ENCODE data around the gene OVCA2.

Gene OVCA2

DNA sequence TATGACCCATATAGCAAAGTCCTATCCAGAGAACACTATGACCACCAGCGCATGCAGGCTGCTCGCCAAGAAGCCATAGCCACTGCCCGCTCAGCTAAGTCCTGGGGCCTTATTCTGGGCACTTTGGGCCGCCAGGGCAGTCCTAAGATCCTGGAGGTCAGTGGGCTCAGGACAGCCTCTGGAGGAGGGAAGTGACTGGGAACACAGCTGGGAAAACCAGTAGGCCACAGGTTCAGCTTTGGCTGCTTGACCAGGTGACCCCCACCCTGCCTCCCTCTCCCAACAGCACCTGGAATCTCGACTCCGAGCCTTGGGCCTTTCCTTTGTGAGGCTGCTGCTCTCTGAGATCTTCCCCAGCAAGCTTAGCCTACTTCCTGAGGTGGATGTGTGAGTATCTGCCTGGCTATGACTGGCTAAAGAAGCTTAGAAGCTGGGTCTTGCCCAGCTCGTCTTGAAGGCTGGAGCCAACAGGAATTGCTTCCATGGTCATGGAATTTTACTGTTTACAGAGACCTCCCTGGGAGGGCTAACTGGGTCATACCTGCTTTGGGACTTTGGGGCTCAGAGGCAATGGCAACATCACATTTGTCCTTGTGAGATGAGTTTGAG, 1.5 kb upstream of the OVCA2 start:
- Mint-ChIP-seq H3K4me1 (peaks cover 17% of the 10 kb centered on the region), H3K9me3 (no peaks in the 10 kb centered on the region), H3K27me3 (no peaks in the 10 kb centered on the region), H3K27ac (no peak overlapping the region), H3K4me3 (peak overlapping the region; percentile 62), H3K36me3 (peaks cover 11% of the 10 kb centered on the region)

DNA sequence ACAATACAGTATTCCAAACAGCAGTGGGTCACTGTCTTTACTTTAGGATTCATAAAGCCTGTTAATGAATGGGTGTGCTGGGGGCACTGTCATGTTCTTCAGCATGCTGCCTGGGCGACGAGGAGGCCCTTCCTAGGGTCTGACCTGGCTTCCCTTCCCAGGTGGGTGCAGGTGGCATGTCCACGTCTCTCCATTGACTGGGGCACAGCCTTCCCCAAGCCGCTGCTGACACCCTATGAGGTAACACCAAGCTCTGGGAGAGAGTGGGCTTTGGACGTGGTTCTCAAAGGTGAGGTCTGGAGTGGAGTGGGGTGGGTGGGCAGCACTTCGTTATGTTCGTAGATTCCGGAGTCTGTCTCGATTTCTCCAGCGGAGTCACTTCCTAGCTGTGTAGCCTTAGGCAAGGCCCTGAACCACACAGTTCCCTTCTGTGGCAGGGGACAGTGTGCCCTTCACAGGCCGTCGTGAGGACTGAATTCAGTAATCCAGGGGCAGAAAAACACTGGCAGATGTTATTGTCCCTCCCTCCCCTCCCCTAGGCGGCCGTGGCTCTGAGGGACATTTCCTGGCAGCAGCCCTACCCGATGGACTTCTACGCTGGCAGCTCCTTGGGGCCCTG, 771 bp upstream of the OVCA2 start:
- Mint-ChIP-seq H3K9me3 (no peaks in the 10 kb centered on the region), H3K27me3 (no peaks in the 10 kb centered on the region), H3K4me1 (peaks cover 17% of the 10 kb centered on the region), H3K4me3 (peak overlapping the region; percentile 62), H3K36me3 (peaks cover 11% of the 10 kb centered on the region), H3K27ac (no peak overlapping the region)

DNA sequence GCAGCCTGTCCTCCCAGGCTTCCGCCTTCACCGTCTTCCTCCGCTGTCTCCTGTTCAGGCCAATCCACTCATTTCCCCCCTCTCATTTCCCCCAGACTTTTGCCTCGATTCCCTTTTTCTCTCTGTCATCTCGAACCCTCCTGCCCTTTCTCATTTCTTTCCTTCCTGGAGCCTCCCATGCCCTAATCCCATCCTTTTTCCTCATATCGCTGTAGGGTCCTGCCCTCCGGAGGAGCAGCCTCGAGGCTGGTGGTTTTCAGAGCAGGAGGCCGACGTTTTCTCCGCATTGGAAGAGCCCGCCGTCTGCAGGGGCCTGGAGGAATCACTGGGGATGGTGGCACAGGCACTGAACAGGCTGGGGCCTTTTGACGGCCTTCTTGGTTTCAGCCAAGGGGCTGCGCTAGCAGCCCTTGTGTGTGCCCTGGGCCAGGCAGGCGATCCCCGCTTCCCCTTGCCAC, 597 bp downstream of the OVCA2 start:
- no peaks in the 10 kb centered on the region for H3K27me3 Mint-ChIP-seq
- H3K27ac Mint-ChIP-seq: peak overlapping the region; percentile 95
- peaks cover 8% of the 10 kb centered on the region for H3K36me3 Mint-ChIP-seq
- peak overlapping the region; percentile 96 for H3K4me3 Mint-ChIP-seq
- H3K4me1 Mint-ChIP-seq: peaks cover 17% of the 10 kb centered on the region
- no peaks in the 10 kb centered on the region for H3K9me3 Mint-ChIP-seq

DNA sequence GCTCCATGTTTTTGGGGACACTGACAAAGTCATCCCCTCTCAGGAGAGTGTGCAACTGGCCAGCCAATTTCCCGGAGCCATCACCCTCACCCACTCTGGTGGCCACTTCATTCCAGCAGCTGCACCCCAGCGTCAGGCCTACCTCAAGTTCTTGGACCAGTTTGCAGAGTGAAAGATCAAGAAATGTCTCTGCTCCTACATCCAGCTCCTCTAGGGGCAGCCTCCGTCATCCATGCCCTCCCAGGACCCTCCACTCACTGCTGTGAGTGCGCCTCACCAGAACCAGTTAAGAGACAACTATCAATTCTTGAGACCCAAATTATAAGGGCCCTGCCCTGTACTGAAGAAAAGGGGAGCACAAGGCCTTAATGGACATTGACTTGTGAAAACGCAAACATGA, 1.1 kb downstream of the OVCA2 start:
- peaks cover 6% of the 10 kb centered on the region for H3K36me3 Mint-ChIP-seq
- H3K27ac Mint-ChIP-seq: peak overlapping the region; percentile 92
- H3K27me3 Mint-ChIP-seq: peaks cover under 1% of the 10 kb centered on the region
- peak overlapping the region; percentile 96 for H3K4me3 Mint-ChIP-seq
- no peaks in the 10 kb centered on the region for H3K9me3 Mint-ChIP-seq
- peaks cover 18% of the 10 kb centered on the region for H3K4me1 Mint-ChIP-seq

DNA sequence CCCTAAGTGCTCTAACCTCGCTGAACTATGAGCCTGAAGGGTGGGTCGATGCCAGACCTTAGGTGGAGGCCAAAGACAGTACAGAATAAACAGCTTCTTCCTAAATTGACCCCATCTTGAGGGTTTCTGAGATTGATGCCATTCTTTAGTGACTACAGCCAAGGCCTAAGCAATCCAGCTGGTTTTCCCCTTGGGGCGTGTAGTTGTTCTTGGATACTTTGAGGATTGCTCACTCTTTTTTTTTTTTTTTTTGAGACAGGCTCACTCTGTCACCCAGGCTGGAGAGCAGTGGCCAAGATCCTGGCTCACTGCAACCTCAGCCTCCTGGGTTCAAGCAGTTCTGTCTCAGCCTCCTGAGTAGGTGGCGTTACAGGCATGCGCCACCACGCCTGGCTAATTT, 2.0 kb downstream of the OVCA2 start:
- Mint-ChIP-seq H3K4me1 (peaks cover 25% of the 10 kb centered on the region), H3K27ac (no peak overlapping the region), H3K9me3 (no peaks in the 10 kb centered on the region), H3K36me3 (peaks cover 6% of the 10 kb centered on the region), H3K4me3 (peak overlapping the region; percentile 96), H3K27me3 (peaks cover 3% of the 10 kb centered on the region)

DNA sequence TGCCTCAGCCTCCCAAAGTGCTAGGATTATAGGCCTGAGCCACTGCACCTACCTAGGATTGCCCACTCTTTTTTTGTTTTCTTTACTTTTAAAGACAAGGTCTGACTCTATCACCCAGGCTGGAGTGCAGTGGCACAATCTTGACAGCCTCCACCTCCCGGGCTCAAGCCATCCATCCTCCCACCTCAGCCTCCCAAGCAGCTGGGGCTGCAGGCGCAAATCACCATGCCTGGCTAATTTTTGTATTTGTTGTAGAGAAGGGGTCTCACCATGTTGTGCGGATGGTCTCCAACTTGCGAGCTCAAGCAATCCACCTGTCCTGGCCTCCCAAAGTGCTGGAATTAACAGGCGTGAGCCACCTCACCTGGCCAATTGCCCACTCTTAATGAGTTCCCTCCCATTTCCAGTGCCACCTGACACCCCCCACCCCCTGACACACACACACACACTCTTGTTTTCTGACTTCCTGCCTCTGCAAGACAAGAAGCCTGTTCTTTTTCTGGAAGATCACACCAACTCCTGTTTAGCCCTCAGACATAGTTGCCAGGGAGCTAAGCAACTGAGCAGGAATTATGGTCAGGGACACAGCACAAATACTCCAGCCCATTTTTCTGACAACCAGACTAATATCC, 2.6 kb downstream of the OVCA2 start:
- Mint-ChIP-seq H3K27me3 (peaks cover 3% of the 10 kb centered on the region), H3K9me3 (no peaks in the 10 kb centered on the region), H3K4me1 (peaks cover 31% of the 10 kb centered on the region), H3K27ac (no peak overlapping the region), H3K4me3 (no peak overlapping the region), H3K36me3 (peaks cover 6% of the 10 kb centered on the region)

DNA sequence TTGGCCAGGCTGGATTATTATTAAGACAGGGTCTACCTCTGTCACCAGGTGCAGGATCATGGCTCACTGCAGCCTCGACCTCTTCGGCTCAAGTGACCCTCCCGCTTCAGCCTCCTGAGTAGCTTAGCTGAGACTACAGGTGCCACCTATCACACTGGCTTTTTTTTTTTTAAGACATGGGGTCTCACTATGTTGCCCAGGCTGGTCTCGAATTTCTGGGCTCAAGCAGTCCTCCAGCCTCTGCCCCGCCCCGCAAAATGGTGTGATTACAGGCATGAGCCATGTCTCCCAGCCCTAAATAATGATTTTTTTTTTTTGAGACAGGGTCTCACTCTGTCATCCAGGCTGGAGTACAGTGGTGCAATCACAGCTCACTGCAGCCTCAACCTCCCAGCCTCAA, 5.8 kb downstream of the OVCA2 start:
- Mint-ChIP-seq H3K27ac (no peak overlapping the region), H3K27me3 (peaks cover 4% of the 10 kb centered on the region), H3K4me3 (no peak overlapping the region), H3K9me3 (no peaks in the 10 kb centered on the region), H3K36me3 (peaks cover 4% of the 10 kb centered on the region), H3K4me1 (peaks cover 35% of the 10 kb centered on the region)

DNA sequence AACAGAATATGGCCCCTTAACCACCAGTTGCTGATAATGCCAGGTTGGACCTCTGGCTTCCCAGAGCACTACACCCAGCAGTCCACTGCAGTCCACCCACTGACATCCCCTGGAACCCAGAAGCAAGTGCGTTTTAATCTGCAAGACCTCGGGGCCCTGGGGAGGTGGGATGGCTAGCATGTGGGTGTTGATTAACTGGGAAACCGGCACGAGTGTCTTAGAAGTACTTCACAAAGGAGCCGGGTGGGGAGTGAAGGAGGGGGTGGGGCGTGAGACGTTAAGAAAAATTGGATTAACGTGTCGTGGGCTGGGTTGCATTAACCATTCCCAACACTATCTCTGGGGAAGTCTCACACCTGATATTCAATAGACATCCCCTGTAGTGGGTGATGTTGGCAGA, 7.0 kb downstream of the OVCA2 start:
- H3K4me1 Mint-ChIP-seq: peaks cover 32% of the 10 kb centered on the region
- H3K27ac Mint-ChIP-seq: no peak overlapping the region
- H3K27me3 Mint-ChIP-seq: peaks cover 4% of the 10 kb centered on the region
- H3K36me3 Mint-ChIP-seq: no peaks in the 10 kb centered on the region
- H3K9me3 Mint-ChIP-seq: no peaks in the 10 kb centered on the region
- peak overlapping the region; percentile 79 for H3K4me3 Mint-ChIP-seq

DNA sequence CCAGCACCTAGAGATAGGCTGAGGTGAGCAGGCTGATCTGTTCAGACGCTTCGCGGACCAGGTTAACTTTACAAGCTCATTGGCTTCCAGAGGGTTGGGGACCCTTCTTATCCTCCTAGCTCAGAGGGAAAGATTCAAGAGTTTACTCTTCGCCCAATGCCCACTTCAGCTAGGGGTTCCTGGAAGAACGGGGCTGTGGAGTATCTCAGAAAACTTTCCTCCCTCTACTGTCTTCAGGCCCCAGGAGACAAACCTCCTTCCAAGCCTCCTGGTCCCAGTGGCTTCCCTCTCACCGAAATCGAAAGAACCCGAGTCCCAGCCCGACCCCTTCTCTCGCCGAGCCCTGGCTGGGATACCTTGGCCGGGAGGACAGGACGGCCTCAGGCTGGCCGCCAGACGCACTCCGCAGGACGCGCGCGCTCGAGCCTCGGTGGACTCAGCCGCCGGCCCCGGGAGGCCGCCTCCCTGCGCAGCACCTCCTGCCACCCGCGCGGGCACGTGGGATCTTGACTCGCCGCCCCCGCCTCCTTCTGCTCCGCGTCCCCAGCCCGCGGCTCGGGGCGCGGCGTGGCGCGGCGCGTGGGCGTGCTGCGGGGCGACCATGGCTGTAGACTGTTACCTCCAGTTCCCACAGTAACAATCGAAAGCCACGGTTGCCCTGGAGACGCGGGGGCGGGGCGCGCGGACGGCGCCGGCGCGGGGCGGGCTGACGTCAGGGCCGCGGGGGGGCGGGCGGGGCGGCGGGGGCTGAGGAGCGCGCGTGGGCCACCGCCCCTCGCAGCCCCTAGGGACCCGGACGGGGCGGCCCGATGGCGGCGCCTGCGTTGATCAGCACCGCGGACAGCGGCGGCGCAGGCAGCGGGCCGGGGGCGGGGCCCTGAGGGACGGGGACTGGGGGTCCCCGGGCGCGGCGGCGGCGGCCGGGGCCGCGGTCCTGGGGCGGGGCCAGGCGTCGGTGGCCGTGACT, 7.8 kb downstream of the OVCA2 start:
- peaks cover 4% of the 10 kb centered on the region for H3K27me3 Mint-ChIP-seq
- peaks cover 36% of the 10 kb centered on the region for H3K4me1 Mint-ChIP-seq
- peak overlapping the region; percentile 79 for H3K4me3 Mint-ChIP-seq
- peak overlapping the region; percentile 84 for H3K27ac Mint-ChIP-seq
- no peaks in the 10 kb centered on the region for H3K9me3 Mint-ChIP-seq
- H3K36me3 Mint-ChIP-seq: no peaks in the 10 kb centered on the region

DNA sequence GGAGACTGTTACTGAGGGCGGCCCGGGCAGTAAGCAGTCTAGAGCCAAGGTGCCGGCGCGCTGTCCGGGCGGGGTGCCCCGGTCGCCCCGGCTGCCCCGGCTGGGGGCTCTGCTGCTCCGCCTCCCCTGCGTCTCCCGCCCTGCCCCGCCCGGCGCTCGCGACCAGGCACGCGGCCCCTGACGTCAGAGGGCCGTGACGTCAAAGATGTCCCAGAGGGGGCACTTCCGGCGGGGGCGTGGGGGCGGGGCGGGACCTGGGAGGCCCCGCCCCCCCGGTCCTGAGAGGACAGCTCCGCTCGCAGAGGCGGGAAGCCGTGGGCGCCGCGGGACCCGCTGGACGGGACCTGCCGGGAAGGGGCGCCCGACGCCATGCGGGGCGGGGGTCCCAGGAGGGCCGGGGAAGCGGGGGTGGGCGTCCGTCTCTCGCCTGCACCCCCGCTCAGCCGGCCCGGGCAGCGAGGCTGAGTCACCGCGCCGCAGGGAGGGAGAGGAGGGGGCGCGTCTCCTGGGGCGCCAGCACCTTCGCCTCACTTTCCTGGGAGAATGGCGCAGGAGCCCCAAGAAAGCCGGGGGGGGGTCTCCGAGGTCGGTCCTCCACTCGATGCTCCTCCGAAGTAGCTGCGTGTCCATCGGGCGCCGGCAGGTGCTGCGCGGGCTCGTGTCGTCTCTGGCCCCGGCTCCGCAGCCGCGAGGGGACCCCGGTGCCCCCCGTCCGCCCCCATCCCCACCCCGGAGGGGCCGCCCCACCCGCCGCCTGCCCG, 8.7 kb downstream of the OVCA2 start:
- H3K36me3 Mint-ChIP-seq: no peaks in the 10 kb centered on the region
- peaks cover 4% of the 10 kb centered on the region for H3K27me3 Mint-ChIP-seq
- peaks cover 33% of the 10 kb centered on the region for H3K4me1 Mint-ChIP-seq
- H3K27ac Mint-ChIP-seq: no peak overlapping the region
- H3K4me3 Mint-ChIP-seq: no peak overlapping the region
- H3K9me3 Mint-ChIP-seq: no peaks in the 10 kb centered on the region

DNA sequence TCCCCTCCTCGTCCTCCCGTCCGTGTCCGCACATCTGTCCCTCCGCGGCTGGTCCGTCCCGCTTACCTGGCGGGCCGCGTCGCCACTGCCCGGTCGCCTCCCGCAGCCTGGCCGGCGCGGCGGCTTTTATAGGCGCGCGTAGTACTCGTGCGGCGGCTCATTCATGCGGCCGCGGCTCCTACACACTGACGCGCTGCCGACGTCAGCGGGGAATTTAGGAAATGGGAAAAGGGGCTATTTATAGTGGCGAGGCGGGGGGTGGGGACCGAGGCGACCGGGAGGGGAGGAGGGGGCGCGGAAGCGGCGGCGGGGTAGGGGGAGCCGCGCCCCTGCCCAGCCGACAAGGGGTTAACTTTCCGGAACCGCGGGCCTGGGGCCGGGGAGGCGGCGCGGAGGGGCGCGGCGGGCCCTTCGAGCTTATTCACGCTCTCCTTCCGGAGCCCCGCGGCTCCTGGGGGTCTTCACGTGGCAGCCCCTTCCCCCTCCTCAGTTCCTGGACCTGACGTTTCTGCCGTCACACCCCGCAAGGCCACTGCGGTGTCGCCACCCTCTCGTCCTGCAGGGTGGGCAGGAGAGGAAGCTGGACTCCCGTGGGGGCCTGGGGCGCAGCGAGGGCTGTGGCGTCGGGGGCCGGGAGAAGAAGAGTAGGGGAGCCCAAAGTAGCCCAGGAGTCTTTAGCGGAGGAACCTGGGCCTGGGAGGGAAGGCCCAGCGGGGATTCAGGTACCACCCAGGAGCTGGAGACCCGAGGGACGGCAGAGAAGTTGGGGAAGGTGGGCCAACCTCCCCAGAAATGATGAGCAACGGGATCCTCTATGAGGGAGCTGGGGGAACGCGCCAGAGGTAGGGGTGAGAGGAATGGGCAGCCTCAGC, 9.5 kb downstream of the OVCA2 start:
- Mint-ChIP-seq H3K36me3 (no peaks in the 10 kb centered on the region), H3K27ac (peak overlapping the region; percentile 14), H3K4me1 (peaks cover 33% of the 10 kb centered on the region), H3K4me3 (peak overlapping the region; percentile 3), H3K9me3 (no peaks in the 10 kb centered on the region), H3K27me3 (peaks cover 4% of the 10 kb centered on the region)

DNA sequence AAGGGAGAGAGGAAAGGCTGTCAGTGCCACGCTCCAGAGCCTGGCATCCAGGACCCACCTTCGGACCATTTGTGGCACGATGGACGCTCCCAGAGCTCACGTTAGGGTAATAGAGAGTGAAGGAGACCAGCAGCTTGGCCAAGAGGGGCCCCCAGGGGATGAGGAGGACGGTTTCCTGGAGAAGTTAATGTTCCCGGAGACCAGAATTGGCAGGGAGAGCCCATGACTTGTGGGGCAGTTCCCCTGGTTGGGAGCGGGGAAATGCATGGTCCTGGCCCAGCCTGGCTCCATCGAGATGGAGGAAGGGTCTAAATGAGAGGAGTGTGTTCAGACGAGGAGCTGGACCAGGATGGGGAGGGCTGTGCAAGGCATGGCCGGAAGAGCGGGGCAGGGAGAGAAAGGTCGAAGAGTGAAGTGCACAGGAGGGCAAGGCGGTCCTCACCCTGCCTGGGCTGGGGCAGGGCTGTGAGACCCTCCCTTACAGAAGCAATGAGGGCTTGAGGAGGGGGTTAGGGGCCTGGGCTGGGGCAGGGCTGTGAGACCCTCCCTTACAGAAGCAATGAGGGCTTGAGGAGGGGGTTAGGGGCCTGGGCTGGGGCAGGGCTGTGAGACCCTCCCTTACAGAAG, 10.2 kb downstream of the OVCA2 start:
- no peaks in the 10 kb centered on the region for H3K9me3 Mint-ChIP-seq
- H3K4me3 Mint-ChIP-seq: peak overlapping the region; percentile 3
- H3K36me3 Mint-ChIP-seq: no peaks in the 10 kb centered on the region
- H3K27ac Mint-ChIP-seq: peak overlapping the region; percentile 14
- peaks cover 33% of the 10 kb centered on the region for H3K4me1 Mint-ChIP-seq
- H3K27me3 Mint-ChIP-seq: peaks cover 4% of the 10 kb centered on the region

DNA sequence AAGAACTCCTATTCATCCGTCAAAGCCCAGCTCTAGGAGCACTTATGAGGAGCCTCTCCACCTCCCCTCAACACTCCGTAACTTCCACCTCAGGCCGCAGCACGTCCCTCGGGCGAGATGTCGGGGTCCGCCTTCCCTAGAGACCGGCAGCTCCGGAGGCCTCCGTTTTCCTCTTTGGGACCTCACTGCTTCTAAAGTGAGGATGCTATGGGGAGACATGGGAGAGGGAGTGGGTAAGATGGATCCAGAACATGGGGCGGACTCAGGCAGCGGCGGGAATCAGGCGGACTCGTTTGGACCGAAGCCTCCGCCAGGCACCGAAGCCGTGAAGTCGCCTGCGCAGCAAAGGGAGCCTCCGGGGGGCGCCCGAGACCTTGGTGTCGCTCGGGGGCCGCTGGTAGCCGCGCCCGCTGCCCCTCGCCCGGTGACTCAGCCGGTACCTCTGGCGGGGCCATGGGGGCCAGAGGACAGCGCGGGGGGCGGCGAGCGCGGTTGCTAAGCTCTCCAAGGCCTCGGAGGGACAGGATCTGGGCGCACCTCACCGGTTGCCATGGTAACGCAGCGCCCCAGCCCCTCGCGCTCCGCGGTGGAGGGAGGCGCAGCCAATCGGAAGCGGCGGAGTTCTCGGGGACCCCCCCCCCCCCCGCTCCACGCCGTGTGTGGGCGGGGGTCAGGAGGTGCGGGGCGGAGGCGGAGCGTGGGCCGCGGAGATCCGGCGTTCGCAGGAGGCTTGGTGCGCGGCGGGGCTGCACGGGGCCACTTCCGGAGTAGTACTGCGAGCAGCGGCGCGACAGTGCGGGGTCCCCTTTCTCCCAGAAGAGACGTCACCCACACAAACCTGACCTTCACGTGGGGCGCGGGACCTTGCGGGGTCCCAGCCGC, 11.8 kb downstream of the OVCA2 start:
- no peaks in the 10 kb centered on the region for H3K36me3 Mint-ChIP-seq
- H3K4me1 Mint-ChIP-seq: peaks cover 27% of the 10 kb centered on the region
- no peak overlapping the region for H3K27ac Mint-ChIP-seq
- no peaks in the 10 kb centered on the region for H3K9me3 Mint-ChIP-seq
- peak overlapping the region; percentile 79 for H3K4me3 Mint-ChIP-seq
- peaks cover 2% of the 10 kb centered on the region for H3K27me3 Mint-ChIP-seq

Data from activated naive CD4-positive, alpha-beta T cell treated with anti-CD3 and anti-CD28 coated beads, Interleukin-2, amount 50 U/mL, for 24 hours (primary cell).